SK-N-MC (cell line): Measurements from ENCODE around the gene KCNQ1OT1.
A peak's percentile ranks its signal among the peaks of the same experiment; 100 is the strongest.

Experiments
- DNase-seq: peaks from one replicate; pipeline ENCODE4 v3.0.0-alpha.2; 2011; ENCODE audit warnings: low read depth, low spot score
- H3K27ac ChIP-seq: fragments of 200-600 bp; sonication (generic); 2 replicates; pipeline ENCODE4 v1.5.1; 2016; ENCODE audit warnings: mixed run types
- H3K36me3 ChIP-seq: fragments of 200-600 bp; sonication (generic); 2 replicates; pipeline ENCODE4 v1.6.1; 2017; ENCODE audit warnings: antibody characterized with exemption, low read length, mixed read lengths; ENCODE audit not compliant: insufficient read depth
- H3K4me3 ChIP-seq: fragments of 200-600 bp; sonication (generic); 2 replicates; pipeline ENCODE4 v1.5.1; 2016
- H3K9ac ChIP-seq: fragments of 200-600 bp; sonication (generic); 2 replicates; pipeline ENCODE4 v1.8.0; 2017; ENCODE audit warnings: mixed run types, mixed read lengths; ENCODE audit not compliant: insufficient read length
- H3K9me3 ChIP-seq: fragments of 200-600 bp; sonication (generic); 2 replicates; pipeline ENCODE4 v1.6.1; 2017; ENCODE audit warnings: low read depth, mild to moderate bottlenecking, antibody characterized with exemption, low read length, moderate library complexity, mixed read lengths
- EZH2 ChIP-seq: fragments of 200-600 bp; sonication (generic); IDR thresholded peaks from one replicate; pipeline ENCODE4 v1.6.1; 2017; ENCODE audit warnings: antibody characterized with exemption
- FOXP2 ChIP-seq: optimal IDR thresholded peaks from 2 replicates; pipeline ENCODE3; 2011; ENCODE audit warnings: mild to moderate bottlenecking, moderate library complexity; ENCODE audit not compliant: insufficient read depth; ENCODE audit errors: extremely low read length, control extremely low read depth
- POLR2AphosphoS5 ChIP-seq: IDR thresholded peaks from 2 replicates; pipeline ENCODE4 v1.6.1; 2012; ENCODE audit warnings: mild to moderate bottlenecking, low read depth, low read length, borderline replicate concordance

Gene KCNQ1OT1

GRCh38 chr11:2709429-2709828 lies 9.6 kb upstream of the KCNQ1OT1 start:
- peak overlapping the region; percentile 91 for H3K27ac ChIP-seq
- H3K9me3 ChIP-seq, result no peaks in the 10 kb centered on the region; the same call in 1 of the 2 replicates
- no peak for TF ChIP-seq POLR2AphosphoS5
- no peak for TF ChIP-seq EZH2
- TF ChIP-seq FOXP2, result no peak
- H3K9ac ChIP-seq, result no peak overlapping the region
- H3K4me3 ChIP-seq, result peak overlapping the region; percentile 51
- no peaks in the 10 kb centered on the region; the same call in 1 of the 2 replicates for H3K36me3 ChIP-seq
- DNase-seq, result no peak

GRCh38 chr11:2708757-2709281 lies 9.0 kb upstream of the KCNQ1OT1 start:
- Histone ChIP-seq H3K9ac (no peak overlapping the region), H3K36me3 (no peaks in the 10 kb centered on the region; the same call in 1 of the 2 replicates), H3K27ac (peak overlapping the region; percentile 91), H3K4me3 (peak overlapping the region; percentile 51), H3K9me3 (no peaks in the 10 kb centered on the region; the same call in 1 of the 2 replicates)
- no peak for DNase-seq
- no peak for TF ChIP-seq POLR2AphosphoS5
- TF ChIP-seq FOXP2, result no peak
- TF ChIP-seq EZH2, result no peak

- TF ChIP-seq FOXP2 (no peak), POLR2AphosphoS5 (no peak), EZH2 (no peak)
- Histone ChIP-seq H3K9me3 (no peaks in the 10 kb centered on the region; the same call in 1 of the 2 replicates), H3K9ac (peak overlapping the region; percentile 54), H3K36me3 (no peaks in the 10 kb centered on the region; the same call in 1 of the 2 replicates), H3K4me3 (peak overlapping the region; percentile 51), H3K27ac (peak overlapping the region; percentile 91)
- DNase-seq, result no peak
Measured at GRCh38 chr11:2708151-2708581, 8.4 kb upstream of the KCNQ1OT1 start.

- TF ChIP-seq EZH2, result no peak
- no peak overlapping the region for H3K4me3 ChIP-seq
- no peak for DNase-seq
- no peaks in the 10 kb centered on the region; the same call in 1 of the 2 replicates for H3K9me3 ChIP-seq
- no peaks in the 10 kb centered on the region; the same call in 1 of the 2 replicates for H3K36me3 ChIP-seq
- peak overlapping the region; percentile 54 for H3K9ac ChIP-seq
- H3K27ac ChIP-seq, result peak overlapping the region; percentile 91
Measured at GRCh38 chr11:2707736-2708135, 7.9 kb upstream of the KCNQ1OT1 start.

GRCh38 chr11:2706321-2706720 lies 6.5 kb upstream of the KCNQ1OT1 start:
- no peak for DNase-seq
- H3K4me3 ChIP-seq, result no peak overlapping the region
- no peak overlapping the region for H3K27ac ChIP-seq
- TF ChIP-seq POLR2AphosphoS5 (no peak), FOXP2 (no peak), EZH2 (no peak)
- no peaks in the 10 kb centered on the region; the same call in 1 of the 2 replicates for H3K36me3 ChIP-seq
- H3K9ac ChIP-seq, result no peak overlapping the region
- no peaks in the 10 kb centered on the region; the same call in 1 of the 2 replicates for H3K9me3 ChIP-seq

- Histone ChIP-seq H3K9ac (no peak overlapping the region), H3K4me3 (no peak overlapping the region), H3K9me3 (no peaks in the 10 kb centered on the region; the same call in 1 of the 2 replicates), H3K27ac (peak overlapping the region; percentile 38; the same call in 1 of the 2 replicates), H3K36me3 (no peaks in the 10 kb centered on the region)
- TF ChIP-seq EZH2, result no peak
- no peak for TF ChIP-seq FOXP2
- no peak for TF ChIP-seq POLR2AphosphoS5
- no peak for DNase-seq
Measured at GRCh38 chr11:2704896-2705606, 5.3 kb upstream of the KCNQ1OT1 start.

GRCh38 chr11:2704356-2704755 lies 4.6 kb upstream of the KCNQ1OT1 start:
- peak overlapping the region; percentile 86 for H3K27ac ChIP-seq
- no peak for TF ChIP-seq POLR2AphosphoS5
- no peak for TF ChIP-seq EZH2
- TF ChIP-seq FOXP2, result no peak
- no peak for DNase-seq
- H3K9ac ChIP-seq, result no peak overlapping the region
- no peaks in the 10 kb centered on the region for H3K9me3 ChIP-seq
- no peak overlapping the region for H3K4me3 ChIP-seq
- no peaks in the 10 kb centered on the region for H3K36me3 ChIP-seq

- H3K4me3 ChIP-seq, result peak overlapping the region; percentile 51
- peak overlapping the region; percentile 86 for H3K27ac ChIP-seq
- DNase-seq, result peak; percentile 58
Measured at GRCh38 chr11:2703363-2704141, 3.8 kb upstream of the KCNQ1OT1 start.

More at GRCh38 chr11:2703363-2704141, 3.8 kb upstream of the KCNQ1OT1 start:
- no peaks in the 10 kb centered on the region for H3K9me3 ChIP-seq
- peak overlapping the region; percentile 52 for H3K9ac ChIP-seq
- H3K36me3 ChIP-seq, result no peaks in the 10 kb centered on the region
- no peak for TF ChIP-seq EZH2
- no peak for TF ChIP-seq FOXP2
- peak; percentile 60 for TF ChIP-seq POLR2AphosphoS5
